H1 (cell line): ENCODE measurements around the gene BPGM. TPM values are rescaled to one million over a fixed set of nuclear protein-coding genes. Genes with fewer than 3 reads are reported as not detected.

ENCODE experiments used
- polyA plus RNA-seq, 7 experiments: library from polyadenylated mRNA; depleted of rRNA in 3 of 7; stranded (reverse) in 5 of 7; unstranded in 2 of 7; fragments of >200 nt in 5 of 7; fragments of 200-250 nt in 2 of 7; gene quantifications; 1 replicate in 5 of 7; 2 replicates in 1 of 7; 4 replicates in 1 of 7; pipeline versions ENCODE4 v1.2.1 to v1.2.3, GENCODE V29; 2011 to 2013; ENCODE audit warnings: missing spikeins in 2 of 7, mixed read lengths in 2 of 7
- total RNA-seq: library from RNA; stranded (reverse); fragmentation: NEBNext Ultra II Directional; extraction: Animal tissue kit (Norgen Biotek cat#: 25700); gene quantifications from 2 replicates; pipeline ENCODE4 v1.2.1, GENCODE V29; 2021

BPGM gene
- total and polyA plus RNA-seq, 2 of the 8 experiments (the other 6 are each of a cell fraction or from before 2014, with no cell fraction given), result 9.7 to 15.3 TPM

Other genes starting within 250 kb of the BPGM start
- gene AKR1B1, start 187.8 kb upstream of the BPGM start, total RNA-seq, result 189 and 195 TPM in 2 replicates
- gene AKR1B1, start 187.8 kb upstream of the BPGM start, polyA plus RNA-seq (2011; rRNA removed), result 215 and 273 TPM in 2 replicates
- not detected in 2 replicates for gene AKR1B10, start 119.3 kb upstream of the BPGM start, total RNA-seq
- 0.03 TPM in 1 of 2 replicates, not detected in the other for gene AKR1B10, start 119.3 kb upstream of the BPGM start, polyA plus RNA-seq (2011; rRNA removed)
- 0.25 and 0.47 TPM in 2 replicates for gene AKR1B15, start 97.7 kb upstream of the BPGM start, total RNA-seq
- 0.15 TPM in 1 of 2 replicates, not detected in the other for gene AKR1B15, start 97.7 kb upstream of the BPGM start, polyA plus RNA-seq (2011; rRNA removed)
- gene CALD1, start 132.8 kb downstream of the BPGM start, total RNA-seq, result 170 and 177 TPM in 2 replicates
- 29.6 and 34.3 TPM in 2 replicates for gene CALD1, start 132.8 kb downstream of the BPGM start, polyA plus RNA-seq (2011; rRNA removed)